Spleen (tissue), 7 donors: ENCODE data around the gene COL23A1.

Experiments used
- POLR2A ChIP-seq, 3 donors: fragments of 450-650 bp; IDR thresholded peaks; one replicate each; pipeline ENCODE4 v1.5.1; 2017; ENCODE audit warnings: antibody characterized with exemption in 3 of 3, mild to moderate bottlenecking in 1 of 3
- POLR2AphosphoS5 ChIP-seq, 3 donors: sonication (generic); formaldehyde crosslinking; IDR thresholded peaks; one replicate each; pipeline ENCODE4 v1.5.1; 2017; ENCODE audit warnings: antibody characterized with exemption in 3 of 3
- TF ChIP-seq, protein P1 (sequence below), 11 experiments: fragments of 200-600 bp in 7 of 11; fragments of 450-650 bp in 4 of 11; sonication (generic) in 4 of 11; IDR thresholded peaks in 8 of 11; conservative IDR thresholded peaks in 3 of 11; 1 replicate in 7 of 11; 2 replicates in 4 of 11; pipeline versions ENCODE4 v1.4.0 to v1.8.0; 2016 to 2021; ENCODE audit warnings: antibody characterized with exemption in 11 of 11, inconsistent platforms in 4 of 11, mild to moderate bottlenecking in 1 of 11
- donor health status: DM: no; HTN: no; CAD: no; lungs with moderate emphysema.
- donor health status: DM: no; HTN: no; CAD: no.
- donor health status: DM: no; HTN: no; CAD: no.

DNA sequence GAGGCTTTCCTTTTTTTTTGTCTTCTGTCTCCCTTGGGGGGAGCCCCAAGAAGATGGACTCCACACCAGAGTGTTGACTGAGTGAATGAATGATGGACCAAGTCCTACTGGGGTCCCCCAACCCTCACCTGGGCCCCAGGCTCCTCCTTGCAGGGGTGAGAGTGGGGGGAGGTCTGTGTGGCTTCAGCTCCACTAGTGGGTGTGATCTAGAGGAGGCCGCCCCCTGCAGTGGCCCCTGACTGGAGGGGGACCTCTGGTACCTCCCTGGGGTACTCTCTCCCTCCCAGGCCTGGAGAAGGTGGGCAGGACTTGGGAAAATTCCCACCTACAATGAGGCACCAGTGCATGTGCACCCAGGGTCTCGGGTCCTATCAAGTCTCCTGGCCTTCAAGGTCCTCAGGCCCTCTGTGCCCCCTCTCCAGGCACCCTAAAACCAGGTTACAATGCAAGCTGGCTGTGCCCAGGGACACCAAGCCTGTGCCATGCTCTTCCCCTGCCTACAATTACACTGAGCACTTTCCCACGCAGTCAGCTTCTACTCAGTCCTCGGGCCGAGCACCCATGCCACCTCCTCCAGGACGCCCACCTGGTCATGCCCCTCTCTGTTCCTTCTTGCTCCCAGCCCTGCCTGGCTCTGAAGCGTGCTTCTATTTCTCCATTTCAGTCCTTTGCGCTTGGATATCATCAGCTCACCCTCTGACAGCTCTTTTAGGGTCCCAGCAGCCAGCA, 240.4 kb downstream of the COL23A1 start:
- TF ChIP-seq, protein P1, sequence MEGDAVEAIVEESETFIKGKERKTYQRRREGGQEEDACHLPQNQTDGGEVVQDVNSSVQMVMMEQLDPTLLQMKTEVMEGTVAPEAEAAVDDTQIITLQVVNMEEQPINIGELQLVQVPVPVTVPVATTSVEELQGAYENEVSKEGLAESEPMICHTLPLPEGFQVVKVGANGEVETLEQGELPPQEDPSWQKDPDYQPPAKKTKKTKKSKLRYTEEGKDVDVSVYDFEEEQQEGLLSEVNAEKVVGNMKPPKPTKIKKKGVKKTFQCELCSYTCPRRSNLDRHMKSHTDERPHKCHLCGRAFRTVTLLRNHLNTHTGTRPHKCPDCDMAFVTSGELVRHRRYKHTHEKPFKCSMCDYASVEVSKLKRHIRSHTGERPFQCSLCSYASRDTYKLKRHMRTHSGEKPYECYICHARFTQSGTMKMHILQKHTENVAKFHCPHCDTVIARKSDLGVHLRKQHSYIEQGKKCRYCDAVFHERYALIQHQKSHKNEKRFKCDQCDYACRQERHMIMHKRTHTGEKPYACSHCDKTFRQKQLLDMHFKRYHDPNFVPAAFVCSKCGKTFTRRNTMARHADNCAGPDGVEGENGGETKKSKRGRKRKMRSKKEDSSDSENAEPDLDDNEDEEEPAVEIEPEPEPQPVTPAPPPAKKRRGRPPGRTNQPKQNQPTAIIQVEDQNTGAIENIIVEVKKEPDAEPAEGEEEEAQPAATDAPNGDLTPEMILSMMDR (IDR thresholded peaks at IDR 0.05 in 8 of 11, conservative IDR thresholded peaks at IDR 0.05 in 3 of 11), result no peak
- no peak for TF ChIP-seq POLR2AphosphoS5 (IDR thresholded peaks at IDR 0.05)
- no peak for TF ChIP-seq POLR2A (IDR thresholded peaks at IDR 0.05)
